Measurements from ENCODE around the gene PCDHGC5.

The PCDHGC5 gene

DNA sequence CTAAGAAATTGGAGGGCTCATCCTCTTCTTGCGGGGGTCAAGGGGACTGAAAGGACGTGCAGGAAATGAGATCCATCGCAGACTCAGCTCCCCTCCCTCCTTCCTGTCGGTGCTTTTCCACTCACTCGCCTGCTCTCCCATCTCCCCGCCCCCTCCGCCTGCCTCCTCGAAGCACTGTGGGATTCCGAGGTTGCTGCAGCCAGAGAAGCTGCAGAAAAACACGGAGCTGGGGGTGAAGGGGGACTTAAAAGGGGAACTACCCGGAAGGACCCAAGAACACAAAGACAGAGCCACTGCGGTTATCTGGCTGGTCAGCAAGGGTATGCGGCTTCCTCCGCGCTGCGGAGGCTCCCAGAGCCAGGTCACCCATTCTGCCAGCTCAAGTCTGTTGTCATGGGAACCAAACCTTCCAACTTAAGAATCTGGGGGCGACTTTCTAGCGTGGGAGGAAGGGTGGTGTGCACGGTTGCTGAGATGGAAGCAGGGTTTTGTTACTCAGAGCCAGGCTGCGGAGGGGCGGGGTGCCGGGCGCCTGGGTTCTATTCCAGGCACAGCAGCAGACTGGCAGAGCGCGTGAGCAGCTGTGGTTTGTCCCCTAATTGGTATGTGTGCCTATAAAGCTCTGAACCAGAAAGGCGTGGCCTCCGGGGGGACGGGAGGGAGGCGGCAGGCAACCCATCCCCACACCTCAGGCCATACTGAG, 24.9 kb downstream of the PCDHGC5 start:
- DNase-seq = peak; percentile 93 to 96 (median 95)

DNA sequence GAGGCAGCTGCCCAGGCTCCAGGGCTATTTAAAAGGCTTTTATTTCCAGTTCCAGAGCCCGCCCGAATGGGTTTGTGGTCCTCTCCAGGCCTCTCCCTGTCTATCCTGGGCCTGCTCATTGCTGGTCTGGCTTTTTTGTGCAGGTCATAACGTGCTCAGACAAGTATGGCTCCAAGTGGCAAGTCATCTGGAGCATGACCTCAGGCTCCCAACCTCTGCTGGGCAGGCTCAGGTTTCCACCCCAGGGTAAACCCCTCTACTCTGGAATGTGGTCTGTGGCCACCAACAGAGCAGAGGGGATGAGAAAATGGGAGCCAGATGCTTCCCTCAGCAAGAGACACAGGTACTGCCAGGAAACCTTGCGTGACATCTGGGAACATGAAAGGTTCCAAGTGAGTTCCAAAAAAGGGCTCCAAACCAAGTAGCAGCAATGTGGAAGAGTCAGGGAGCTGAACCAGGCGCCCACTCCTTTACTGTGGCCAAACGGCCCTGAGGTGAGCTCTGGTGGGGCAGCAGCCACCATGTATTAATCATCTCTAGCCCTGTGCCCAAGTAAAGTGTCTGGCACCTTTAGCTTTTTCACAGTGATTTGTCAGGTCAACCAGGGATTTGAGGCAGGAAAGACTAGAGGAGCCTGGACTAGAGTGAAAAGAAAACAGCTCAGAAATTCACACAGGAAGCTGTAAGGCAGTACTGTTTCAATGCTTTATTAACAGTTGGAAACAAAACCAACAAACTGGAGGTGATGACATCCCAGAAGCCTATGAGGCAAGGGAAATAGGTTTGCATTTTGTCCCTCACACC, 25.7 kb downstream of the PCDHGC5 start:
- no peak for DNase-seq

DNA sequence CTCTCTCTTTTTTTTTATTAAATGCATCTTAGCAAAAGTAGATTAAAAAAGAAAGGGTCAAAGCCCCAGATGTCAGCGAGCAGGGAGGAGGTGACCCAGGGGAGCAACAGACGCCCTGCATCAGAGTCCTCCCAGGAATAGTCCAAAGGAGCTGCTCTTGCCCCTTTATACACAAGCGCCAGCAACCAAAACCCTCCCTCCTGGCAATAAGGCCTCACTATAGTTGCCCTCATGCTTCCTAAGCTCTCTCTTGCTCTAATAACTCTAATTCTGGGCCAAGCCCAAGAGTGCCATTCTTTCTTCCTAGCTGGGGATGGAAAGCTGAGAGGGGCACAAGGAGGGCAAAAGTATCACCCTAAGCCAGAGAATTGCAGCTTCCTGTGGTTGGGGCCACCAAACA, 26.3 kb downstream of the PCDHGC5 start:
- DNase-seq = no peak

DNA sequence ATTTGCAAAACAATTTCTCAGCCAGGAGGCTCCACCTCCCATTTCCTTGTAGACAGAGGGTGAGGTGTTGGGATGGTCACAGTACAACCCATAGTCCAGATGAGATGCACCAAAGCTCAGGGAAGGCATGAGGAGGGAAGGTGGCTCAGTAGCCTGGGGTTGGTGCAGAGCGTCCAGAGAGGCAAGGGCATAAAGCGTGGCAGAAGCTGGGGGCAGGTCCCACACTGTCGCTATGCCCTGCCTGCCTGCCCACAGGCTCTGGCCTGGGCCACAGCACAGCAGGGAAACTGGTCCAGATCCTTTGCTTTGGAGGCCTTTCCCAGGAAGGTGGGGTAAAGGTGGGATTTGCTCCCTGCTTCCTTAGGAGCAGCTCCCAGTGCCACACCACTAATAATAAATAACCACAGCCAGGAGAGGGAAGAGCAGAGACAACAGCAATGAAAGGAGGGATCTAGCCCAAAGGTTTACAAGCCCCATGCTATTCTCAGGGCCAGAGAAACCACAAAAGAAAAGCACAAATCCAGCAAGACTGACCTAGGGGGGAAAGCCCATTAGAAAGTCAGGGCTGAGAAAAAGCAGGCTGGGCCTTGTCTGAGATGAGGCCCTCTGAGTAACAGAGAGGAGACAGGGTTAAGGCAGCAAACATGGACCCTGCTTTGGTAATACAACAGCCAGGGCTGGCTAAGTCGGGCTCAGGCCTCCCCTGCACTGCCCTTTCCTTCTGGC, 27.2 kb downstream of the PCDHGC5 start:
- no peak for DNase-seq

DNA sequence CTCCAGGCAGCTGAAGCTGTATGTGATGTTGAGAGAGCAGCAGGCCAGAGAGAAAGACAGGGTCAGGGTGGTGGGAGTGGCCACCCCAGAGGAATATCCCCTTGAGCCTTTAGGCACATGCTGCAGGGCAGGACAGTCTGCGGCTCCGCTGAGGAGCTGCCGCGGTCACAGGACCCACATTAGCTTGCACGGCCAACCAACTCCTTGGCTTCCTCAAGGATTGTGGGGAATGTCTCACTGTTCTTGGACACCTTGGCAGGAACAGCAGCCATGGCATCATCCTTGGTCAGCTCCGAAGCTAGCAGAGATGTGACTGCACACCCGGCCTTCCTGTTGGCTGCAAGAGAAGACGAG, 27.8 kb downstream of the PCDHGC5 start:
- no peak for DNase-seq

DNA sequence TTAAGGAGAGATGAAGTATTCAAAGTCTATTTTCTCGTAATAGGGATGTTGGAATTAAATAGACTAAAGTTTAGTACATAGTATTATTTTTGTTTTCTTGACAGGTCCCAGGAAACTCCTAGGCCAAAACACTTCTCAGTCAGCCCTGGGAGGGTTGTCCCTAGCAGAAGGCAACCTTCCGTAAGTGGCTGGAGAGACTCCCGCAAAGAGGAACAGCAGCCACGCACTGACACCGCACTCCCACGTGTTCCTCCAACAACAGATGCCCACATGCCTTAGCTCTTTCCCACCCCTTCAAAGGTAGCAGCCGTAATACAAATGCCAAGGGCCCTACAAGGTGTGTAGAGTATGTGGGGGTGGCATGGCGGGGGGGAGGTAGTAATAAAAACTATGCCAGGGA, 28.4 kb downstream of the PCDHGC5 start:
- DNase-seq = peak; percentile 47 to 55 (median 55)

DNA sequence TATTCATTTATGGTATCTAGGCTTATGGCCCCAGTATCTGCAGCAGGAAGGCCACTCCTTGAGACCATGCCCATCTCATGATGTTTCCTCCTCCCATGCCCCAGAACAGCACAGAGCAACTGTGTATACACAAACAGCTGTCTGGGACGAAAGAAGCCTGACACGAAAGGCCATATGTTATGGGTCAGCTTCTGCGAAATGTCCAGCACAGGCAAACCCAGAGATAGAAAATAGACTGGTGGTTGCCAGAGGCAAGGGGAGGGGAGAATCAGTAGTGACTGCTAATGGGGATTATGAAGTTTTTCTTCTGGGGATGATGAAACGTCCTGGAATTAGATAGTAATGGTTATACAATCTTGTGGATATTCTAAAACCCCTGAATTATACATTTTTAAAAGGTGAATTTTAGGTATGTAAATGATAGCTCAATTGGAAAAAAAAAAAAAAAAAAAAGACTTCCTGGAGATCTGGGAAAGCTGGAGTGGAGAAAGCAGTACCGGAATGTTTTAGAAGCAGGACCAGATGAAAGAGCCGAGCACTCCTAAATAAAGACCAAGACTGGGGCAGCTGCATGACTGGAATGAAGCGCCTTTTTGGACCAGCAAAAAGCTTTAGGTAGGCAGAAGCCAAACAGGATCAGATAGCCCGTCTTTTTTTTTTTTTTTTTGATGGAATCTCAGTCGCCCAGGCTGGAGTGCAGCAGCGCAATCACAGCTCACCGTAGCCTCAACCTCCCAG, 29.2 kb downstream of the PCDHGC5 start:
- DNase-seq = no peak

DNA sequence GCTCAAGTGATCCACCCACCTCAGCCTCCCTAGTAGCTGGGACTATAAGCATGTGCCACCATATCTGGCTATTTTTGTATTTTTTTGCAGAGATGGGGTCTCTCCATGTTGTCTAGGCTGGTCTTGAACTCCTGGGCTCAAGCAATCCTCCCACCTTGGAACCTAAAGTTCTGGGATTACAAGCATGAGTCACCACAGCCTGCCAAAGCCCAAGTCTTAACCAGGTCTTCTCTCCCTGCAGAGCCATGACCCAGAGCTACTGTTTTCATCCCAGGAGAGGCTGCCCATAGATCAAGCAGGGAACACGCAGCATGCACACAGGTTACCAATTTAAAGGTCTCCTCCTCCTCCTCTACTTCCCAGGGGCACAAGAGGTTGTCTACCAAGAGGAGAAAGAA, 29.7 kb downstream of the PCDHGC5 start:
- DNase-seq = no peak

DNA sequence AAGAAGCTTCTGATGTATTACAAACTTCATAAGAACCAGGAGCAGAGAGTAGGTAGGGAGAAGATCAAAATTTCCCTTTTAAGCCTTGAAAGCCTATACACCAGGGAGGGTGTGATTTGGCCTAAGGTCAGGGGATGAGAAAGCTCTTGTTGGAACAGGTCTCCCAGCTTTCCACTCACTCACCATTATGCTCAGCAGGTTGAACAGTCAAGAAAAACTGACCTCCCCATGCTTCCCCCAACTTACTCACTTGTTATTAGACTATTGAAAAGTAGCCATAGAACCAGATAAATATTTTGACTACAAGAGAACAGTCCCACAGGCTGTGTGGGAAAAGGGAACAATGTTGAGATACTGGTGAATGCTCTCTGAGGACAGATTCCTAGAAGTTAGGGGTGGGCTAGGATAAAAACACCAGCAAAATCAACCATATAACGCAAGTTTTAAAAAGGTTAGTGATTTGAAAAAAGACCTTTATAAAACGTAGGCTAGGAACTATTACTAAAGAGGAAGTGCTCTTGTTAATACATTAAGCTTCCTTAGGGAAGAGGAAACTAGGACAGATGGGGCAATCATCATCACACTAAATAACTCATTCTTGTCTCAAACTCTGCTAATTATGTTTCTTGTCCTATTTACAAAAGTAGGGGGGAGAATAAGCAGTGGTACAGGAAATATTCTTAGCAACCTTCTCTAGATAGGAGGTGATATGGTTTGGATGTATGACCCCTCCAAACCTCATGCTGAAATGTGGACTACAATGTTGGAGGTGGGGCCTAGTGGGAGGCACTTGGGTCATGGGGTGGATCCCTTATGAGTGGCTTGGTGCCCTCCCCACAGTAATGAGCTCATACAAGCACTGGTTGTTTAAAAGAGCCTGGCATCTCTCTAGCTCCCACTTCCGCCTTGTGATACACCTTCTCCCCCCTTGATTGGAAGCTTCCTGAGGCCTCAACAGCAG, 31.0 kb downstream of the PCDHGC5 start:
- DNase-seq = peak; percentile 67 to 71 (median 69)

DNA sequence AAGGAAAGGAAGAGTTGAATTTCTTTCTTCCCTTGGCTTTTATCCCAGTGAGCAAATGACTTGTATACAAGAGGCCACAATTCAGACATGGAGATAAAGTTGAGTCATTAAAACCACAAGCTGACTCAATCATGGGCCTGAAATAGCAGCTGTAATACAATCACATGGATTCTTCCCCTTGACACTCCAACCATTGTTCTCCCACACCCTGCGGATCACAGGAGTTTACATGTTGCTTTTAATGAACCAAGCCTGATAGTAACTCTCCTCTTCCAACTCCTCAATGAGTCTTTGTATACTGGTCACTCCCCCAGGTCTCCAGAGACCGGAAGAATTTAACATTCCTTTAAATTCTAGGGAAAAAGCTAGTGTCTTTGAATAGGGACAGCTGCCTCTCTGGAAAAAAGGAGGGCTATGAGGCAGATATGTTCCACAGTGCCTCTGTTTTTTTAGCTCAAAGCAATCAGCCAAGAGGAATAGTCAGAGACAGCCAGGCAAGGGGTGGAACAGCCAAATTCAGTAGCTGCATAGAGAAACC, 32.4 kb downstream of the PCDHGC5 start:
- DNase-seq = peak; percentile 80 to 94 (median 93)

DNA sequence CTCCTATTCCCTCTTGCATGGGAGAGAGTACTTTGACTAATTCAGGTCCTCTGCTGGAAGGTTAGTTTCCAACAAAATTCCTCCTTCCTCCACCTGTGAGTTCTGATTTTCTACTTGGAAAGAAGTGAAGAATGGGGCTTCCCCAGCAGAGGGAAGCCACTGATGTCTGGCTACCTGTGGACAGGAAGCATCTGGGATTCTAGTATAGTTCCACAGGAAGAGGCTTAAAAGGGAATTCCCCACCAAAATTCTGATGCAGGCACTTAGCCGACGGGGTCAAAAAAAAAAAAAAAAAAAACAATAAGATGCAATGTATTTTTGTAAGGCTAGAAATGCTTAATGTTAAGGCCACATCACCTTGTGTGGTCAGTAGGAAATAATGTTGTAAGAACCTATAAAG, 33.4 kb downstream of the PCDHGC5 start:
- DNase-seq = peak in 1 of 3 donors; percentile 26

DNA sequence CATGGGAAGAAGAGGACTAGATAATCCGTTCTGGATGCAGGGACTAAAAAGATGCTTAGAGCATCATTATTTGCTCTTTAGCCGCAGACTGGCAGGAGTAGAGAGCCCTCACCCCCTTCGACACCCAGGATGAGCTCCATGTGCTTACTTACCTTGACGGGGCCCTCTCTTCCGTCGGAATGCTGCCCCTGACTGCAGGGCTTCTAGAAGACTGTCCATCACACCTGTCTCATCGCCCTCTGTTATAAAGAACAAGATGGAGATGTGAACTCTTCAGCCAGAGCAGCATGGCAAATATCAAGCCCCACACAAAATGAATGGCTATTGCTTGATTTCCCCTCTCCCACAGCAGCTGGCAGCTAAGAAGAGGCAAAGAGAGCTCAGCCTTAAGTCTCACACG, 35.1 kb downstream of the PCDHGC5 start:
- no peak for DNase-seq

DNA sequence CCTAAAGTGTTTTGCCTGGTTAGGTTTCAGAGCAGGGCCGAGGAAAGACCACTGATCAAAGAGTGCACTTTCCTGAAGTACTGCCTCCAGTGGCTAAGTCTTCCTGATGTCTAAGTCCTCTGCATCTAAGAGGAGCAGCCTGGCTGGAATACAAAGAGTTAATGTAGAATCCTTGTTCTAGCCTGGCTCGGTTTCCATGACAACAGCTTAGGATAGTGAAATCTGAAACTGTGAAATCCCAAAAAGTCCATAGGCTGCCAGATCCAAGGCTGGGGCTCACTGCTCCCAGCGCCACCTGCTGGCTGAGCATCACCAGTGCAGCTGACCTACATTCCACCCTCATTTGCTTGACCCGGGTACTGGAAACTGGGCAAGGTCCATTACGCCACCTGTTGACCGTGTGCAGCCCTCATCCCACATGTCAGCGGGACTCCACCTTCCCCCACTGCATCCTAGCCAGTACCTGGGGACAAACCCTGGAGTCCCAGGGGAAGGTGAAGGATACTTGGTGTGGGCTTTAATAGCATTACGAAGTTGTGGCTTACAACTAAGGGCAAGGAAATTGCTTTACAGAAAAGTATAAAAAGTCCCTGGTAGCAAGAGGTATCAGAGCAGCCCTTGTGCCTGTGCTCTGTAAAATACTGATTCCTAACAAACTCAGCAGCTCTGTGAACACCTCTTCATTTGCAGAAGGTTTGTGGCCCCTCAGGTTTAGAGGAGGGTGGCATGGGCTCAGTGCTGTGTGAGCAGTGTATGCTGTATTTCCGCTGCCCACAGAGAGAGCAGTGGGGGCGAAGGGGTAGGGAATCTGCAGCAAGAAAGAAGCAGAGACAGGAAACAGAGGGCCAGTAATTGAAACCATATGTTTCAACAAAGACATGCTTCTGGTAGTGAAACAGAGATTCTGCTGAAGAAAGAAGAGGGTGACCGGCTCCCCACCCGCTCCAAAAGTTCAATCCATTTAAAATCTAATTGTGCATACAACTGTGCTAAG, 36.0 kb downstream of the PCDHGC5 start:
- peak; percentile 94 to 99 (median 98) for DNase-seq

DNA sequence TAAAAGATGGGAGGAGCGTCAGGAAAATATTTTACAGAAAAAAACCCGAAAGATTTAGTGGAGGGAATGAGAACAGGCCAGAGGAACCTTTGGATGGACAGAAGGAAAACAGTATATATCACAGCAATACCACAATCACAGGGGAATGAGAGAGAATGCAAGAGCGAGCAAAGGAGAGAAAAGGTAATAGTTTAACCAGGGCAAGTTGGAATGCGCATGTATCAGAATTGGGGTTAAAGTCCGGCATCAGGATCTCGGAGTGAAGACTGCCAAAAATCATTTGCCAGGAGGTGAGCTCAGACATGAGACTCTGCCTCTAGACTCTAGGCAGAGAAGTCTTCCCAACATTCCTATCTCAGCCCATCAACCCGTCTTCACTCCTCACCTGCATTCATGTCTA, 36.8 kb downstream of the PCDHGC5 start:
- no peak for DNase-seq

DNA sequence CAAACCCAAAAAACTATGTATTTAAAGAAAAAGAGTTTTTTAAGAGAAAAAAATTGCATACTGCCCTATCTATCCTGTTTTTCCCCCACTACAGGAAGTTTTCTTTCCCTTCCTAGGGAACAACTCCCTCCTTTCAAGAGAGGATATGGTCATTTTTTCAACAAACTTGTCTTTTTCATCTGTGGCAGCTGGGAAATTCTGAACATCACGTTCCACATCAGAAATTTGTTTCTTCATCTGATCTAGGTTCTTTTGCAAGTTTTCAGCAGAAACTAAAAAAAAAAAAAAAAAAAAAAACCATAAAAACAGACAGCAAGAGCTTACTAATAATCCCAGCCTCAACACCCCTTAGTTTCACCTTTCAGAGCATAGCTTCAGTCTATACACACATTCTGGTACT, 38.5 kb downstream of the PCDHGC5 start:
- no peak for DNase-seq

DNA sequence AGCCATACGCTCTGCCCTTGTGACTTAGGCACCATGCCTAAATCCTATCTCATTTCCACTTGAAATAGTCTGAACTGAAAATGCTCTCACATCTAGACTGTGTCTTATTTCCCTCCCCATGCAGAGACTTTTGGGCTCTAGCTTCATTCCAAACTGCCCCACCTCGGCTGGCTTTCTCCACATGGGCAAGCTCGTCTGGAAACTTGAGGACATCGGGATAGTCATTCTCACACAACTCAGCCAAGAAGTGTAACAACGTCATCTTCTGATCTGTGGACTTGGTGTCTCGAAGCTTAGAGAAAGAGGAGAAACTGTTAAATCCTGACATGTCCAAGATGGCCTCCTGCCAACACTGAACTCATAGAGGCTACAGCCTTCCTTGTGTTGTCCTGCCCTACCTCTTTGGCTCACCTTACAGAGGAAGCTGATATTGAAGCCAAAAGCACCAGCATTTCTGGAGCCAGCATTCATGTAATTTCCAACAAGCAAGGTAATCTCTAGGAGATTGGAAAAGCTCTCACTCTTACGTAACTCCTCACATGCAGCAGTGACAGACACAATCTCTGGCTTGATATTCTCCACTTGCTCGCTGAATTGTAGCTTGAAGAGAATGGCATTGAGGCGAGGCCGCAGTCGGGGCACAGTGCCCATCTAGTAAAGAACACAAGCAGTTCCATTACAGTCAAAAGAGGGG, 39.6 kb downstream of the PCDHGC5 start:
- no peak for DNase-seq

DNA sequence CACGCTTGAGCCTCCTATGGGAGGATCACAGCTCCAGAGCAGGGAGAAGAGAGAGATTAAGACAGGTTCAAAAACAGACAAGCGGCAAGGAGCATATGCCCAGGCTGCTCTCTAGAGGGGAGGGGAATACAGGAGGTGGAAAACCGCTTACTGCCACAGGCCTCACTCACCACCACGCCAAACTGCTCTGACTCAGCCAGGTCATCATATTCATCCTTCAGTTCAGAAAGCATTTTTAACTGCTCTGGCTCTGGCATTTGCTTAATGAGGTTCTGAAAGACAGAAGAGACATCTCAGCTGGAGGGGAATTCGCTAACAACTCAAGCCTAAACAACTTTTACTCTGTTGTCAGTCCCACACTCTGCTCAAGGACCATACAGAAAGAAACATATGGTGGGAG, 40.1 kb downstream of the PCDHGC5 start:
- no peak for DNase-seq

DNA sequence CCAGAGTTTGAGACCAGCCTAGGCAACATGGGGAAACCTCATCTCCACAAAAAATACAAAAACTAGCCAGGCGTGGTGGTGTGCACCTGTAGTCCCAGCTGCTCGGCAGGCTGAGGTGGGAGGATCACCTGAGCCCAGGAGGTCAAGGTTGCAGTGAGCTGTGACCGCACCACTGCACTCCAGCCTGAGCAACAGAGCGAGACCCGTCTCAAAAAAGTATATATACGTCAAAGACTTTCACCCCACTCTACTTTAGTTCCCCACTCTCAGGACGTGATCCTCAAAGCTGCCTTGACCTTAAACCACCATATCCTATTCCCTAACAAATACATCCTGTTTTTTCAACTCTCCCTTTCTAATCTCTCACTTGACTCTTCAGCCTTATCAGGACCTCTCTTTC, 41.0 kb downstream of the PCDHGC5 start:
- no peak for DNase-seq

DNA sequence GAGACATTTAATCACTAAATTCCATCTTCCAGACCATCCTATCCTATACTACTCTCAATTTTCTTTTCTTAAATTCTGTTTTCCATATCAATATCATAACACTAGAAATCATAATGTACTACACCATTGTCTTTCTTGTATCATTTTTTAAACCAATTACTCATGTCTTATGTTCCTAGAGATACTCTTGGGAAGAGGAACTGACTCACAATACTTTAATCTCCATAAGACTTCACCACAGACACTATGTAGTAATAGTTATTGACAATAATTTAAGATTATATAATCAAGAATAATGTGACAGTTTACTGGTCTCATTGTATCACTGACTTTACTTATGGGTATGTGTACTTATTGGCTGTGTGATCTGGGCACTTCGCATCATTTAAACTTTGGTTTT, 43.8 kb downstream of the PCDHGC5 start:
- DNase-seq = no peak

DNA sequence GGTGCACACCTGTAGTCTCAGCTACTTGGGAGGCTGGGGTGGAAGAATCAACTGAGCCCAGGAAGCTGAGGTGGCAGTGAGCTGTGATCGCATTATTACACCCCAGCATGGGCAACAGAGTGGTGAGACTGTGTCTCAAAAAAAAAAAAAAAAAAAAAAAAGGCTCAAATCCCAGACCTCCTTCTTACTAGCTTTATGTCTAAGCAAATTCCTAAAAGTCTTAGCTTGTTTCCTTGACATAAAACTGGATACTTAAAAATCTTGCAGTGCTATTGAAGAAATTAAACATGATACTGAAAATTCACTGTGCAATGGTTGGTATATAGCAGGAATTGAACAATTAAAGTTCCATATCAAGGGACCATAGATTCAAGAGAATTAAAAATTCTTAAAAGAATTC, 45.0 kb downstream of the PCDHGC5 start:
- DNase-seq = no peak

Measured in suppressor macrophage treated with lipopolysaccharide for 1 hour (primary cell).